ENCODE measurements around the gene NELL2.
"Not testable (repeated sequence)": the region's sequence is repeated elsewhere in the genome, so short reads cannot be mapped to it uniquely, and the experiment has no call there.

NELL2 gene

GRCh38 chr12:44771485-44772021, 104.6 kb downstream of the NELL2 start:
- DNase-seq (ENCODE audit: low read depth), result no peak
- no peak overlapping the region for H3K4me3 ChIP-seq (ENCODE audit: low read depth, low read length)
- TF ChIP-seq, protein P1, sequence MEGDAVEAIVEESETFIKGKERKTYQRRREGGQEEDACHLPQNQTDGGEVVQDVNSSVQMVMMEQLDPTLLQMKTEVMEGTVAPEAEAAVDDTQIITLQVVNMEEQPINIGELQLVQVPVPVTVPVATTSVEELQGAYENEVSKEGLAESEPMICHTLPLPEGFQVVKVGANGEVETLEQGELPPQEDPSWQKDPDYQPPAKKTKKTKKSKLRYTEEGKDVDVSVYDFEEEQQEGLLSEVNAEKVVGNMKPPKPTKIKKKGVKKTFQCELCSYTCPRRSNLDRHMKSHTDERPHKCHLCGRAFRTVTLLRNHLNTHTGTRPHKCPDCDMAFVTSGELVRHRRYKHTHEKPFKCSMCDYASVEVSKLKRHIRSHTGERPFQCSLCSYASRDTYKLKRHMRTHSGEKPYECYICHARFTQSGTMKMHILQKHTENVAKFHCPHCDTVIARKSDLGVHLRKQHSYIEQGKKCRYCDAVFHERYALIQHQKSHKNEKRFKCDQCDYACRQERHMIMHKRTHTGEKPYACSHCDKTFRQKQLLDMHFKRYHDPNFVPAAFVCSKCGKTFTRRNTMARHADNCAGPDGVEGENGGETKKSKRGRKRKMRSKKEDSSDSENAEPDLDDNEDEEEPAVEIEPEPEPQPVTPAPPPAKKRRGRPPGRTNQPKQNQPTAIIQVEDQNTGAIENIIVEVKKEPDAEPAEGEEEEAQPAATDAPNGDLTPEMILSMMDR (IDR thresholded peaks at IDR 0.05; ENCODE audit: control insufficient read depth, extremely low read depth, insufficient read depth), result no peak

GRCh38 chr12:44765796-44766195, 110.3 kb downstream of the NELL2 start:
- H3K4me3 ChIP-seq (ENCODE audit: low read depth, low read length), result no peak overlapping the region
- DNase-seq (ENCODE audit: low read depth), result no peak
- TF ChIP-seq, protein P1 (IDR thresholded peaks at IDR 0.05; ENCODE audit: control insufficient read depth, extremely low read depth, insufficient read depth), result no peak

GRCh38 chr12:44763021-44763420, 113.1 kb downstream of the NELL2 start:
- no peak overlapping the region for H3K4me3 ChIP-seq (ENCODE audit: low read depth, low read length)
- TF ChIP-seq, protein P1 (IDR thresholded peaks at IDR 0.05; ENCODE audit: control insufficient read depth, extremely low read depth, insufficient read depth), result no peak
- no peak for DNase-seq (ENCODE audit: low read depth)

DNA sequence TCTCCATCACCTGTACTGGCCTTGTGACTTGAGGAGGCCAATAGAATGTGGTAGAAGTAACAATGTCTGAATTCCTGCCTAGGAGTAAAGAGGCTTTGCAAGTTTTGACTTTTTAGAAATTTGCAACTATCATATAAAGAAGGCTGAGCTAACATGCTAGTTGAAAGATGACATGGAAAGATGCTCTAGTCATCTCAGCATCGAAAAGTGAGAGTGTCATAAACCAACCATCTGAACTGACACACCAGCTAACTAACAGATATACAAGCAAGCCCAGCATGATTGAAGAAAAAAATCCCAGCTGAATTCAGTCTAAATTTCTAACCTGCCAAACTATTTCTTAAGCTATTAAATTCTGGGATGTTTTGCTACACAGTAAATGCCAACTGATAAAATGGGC, 116.8 kb downstream of the NELL2 start:
- H3K4me3 ChIP-seq (ENCODE audit: low read depth, low read length), result no peak overlapping the region
- TF ChIP-seq, protein P1 (IDR thresholded peaks at IDR 0.05; ENCODE audit: control insufficient read depth, extremely low read depth, insufficient read depth), result no peak
- no peak for DNase-seq (ENCODE audit: low read depth)

DNA sequence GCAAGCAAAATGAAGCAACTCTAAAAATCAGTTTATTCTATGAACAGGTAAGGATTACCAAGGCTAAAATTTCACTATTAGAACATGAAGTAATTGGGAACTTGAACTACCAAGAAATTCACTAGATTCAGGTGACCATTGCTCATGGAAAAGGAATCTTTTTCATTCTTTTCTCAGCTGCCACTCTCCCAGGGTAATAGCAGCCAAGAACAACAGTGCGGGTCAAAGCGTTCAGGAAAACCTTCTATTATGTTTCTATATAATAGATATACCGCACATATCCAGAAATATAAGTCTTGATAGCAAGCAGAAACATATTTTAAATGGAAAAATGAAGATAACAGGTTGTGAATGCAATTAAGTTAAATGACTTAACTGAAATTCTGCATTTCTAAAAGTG, 125.6 kb downstream of the NELL2 start:
- TF ChIP-seq, protein P1 (IDR thresholded peaks at IDR 0.05; ENCODE audit: control insufficient read depth, extremely low read depth, insufficient read depth), result no peak
- no peak for DNase-seq (ENCODE audit: low read depth)

DNA sequence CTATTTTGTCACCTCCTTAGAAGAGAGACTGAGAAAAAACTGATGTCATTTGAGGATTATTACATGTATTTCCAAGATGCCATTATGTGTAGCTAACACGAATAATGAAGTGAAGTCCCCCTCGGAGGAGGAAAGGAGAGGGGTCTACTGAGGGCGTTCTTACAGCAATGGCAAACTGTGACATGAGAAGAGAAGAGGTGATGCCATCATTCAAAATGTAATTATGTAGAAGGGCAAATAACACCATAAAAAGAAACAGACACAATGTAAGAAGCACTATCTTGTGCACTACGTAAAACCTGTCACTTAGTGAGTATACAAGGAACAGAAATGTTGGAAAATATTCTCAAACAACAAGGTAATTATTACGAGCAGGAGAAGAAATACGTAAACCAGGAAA, 126.5 kb downstream of the NELL2 start:
- TF ChIP-seq, protein P1 (IDR thresholded peaks at IDR 0.05; ENCODE audit: control insufficient read depth, extremely low read depth, insufficient read depth), result no peak
- no peak overlapping the region for H3K4me3 ChIP-seq (ENCODE audit: low read depth, low read length)
- no peak for DNase-seq (ENCODE audit: low read depth)

More for the DNA sequence above, 125.6 kb downstream of the NELL2 start:
- no peak overlapping the region for H3K4me3 ChIP-seq (ENCODE audit: low read depth, low read length)

- no peak for DNase-seq (ENCODE audit: low read depth)
- H3K4me3 ChIP-seq (ENCODE audit: low read depth, low read length), result no peak overlapping the region
Observed at GRCh38 chr12:44748950-44749468, 127.1 kb downstream of the NELL2 start.

GRCh38 chr12:44741292-44741980, 134.7 kb downstream of the NELL2 start:
- DNase-seq (ENCODE audit: low read depth), result not testable (repeated sequence)

More at GRCh38 chr12:44748950-44749468, 127.1 kb downstream of the NELL2 start:
- TF ChIP-seq, protein P1 (IDR thresholded peaks at IDR 0.05; ENCODE audit: control insufficient read depth, extremely low read depth, insufficient read depth), result no peak

More at GRCh38 chr12:44741292-44741980, 134.7 kb downstream of the NELL2 start:
- not testable (repeated sequence) for H3K4me3 ChIP-seq (ENCODE audit: low read depth, low read length)

All from LNCaP clone FGC (cell line).